Testis (tissue), 3 donors: ENCODE data around the gene TMEM222. TPM values are rescaled to one million over a fixed set of nuclear protein-coding genes. Genes with fewer than 3 reads are reported as not detected.

Experiments used
- DNase-seq: peaks from one replicate; pipeline ENCODE4 v3.0.0-alpha.2; 2019
- H3K27ac ChIP-seq, 2 donors: fragments of 200-600 bp; sonication (generic); one replicate each; pipeline ENCODE4 v1.5.1; 2019
- H3K27me3 ChIP-seq: fragments of 200-600 bp; sonication (generic); one replicate; pipeline ENCODE4 v1.5.1; 2019
- H3K36me3 ChIP-seq: fragments of 200-600 bp; sonication (generic); one replicate; pipeline ENCODE4 v1.5.1; 2017; ENCODE audit warnings: low read depth; ENCODE audit errors: missing control alignments
- H3K4me1 ChIP-seq: fragments of 200-600 bp; sonication (generic); one replicate; pipeline ENCODE4 v1.5.1; 2019
- H3K4me3 ChIP-seq, 2 donors: fragments of 200-600 bp; sonication (generic); one replicate each; pipeline ENCODE4 v1.5.1; 2017 to 2019
- H3K9me3 ChIP-seq: fragments of 200-600 bp; sonication (generic); one replicate; pipeline ENCODE4 v1.5.1; 2017
- POLR2A ChIP-seq: fragments of 450-650 bp; IDR thresholded peaks from one replicate; pipeline ENCODE4 v1.6.1; 2017; ENCODE audit warnings: antibody characterized with exemption, mild to moderate bottlenecking, moderate library complexity
- WGBS, 2 donors: methylation state at CpG; one replicate each; pipeline ENCODE4 v1.1.5; 2018; 5-methylcytosine and 5-hydroxymethylcytosine counted together
- intact Hi-C: fragments of 100-400 bp; cut with DNase I; formaldehyde crosslinking; loops from one replicate; pipeline ENCODE4 v1.15.1; 2023; ENCODE audit warnings: low total_unique reads
- polyA plus RNA-seq: library from polyadenylated mRNA; stranded (reverse); fragments of 350-450 nt; fragmentation: Illumina TruSeq; extraction: RNeasy Lipid Tissue Mini Kit (QIAGEN cat#74804); gene quantifications from one replicate; pipeline ENCODE4 v1.2.3, GENCODE V29; 2014; ENCODE audit warnings: low read depth, low replicate concordance; ENCODE audit not compliant: insufficient read depth
- total RNA-seq, 2 donors: library from RNA; depleted of rRNA; stranded (reverse); fragments of >200 nt; gene quantifications; one replicate each; pipeline ENCODE4 v1.2.3, GENCODE V29; 2016
- TF ChIP-seq, protein P1 (sequence below), 3 experiments: fragments of 450-650 bp in 2 of 3; fragments of 200-600 bp in 1 of 3; sonication (generic) in 1 of 3; IDR thresholded peaks; one replicate each; pipeline ENCODE4 v1.5.1; 2016 to 2019; ENCODE audit warnings: antibody characterized with exemption in 3 of 3, mild to moderate bottlenecking in 2 of 3, moderate library complexity in 1 of 3

Gene TMEM222
- total and polyA plus RNA-seq, 3 donors from 2014 or later, result 41.4 to 81.6 (median 67.5) TPM

DNA sequence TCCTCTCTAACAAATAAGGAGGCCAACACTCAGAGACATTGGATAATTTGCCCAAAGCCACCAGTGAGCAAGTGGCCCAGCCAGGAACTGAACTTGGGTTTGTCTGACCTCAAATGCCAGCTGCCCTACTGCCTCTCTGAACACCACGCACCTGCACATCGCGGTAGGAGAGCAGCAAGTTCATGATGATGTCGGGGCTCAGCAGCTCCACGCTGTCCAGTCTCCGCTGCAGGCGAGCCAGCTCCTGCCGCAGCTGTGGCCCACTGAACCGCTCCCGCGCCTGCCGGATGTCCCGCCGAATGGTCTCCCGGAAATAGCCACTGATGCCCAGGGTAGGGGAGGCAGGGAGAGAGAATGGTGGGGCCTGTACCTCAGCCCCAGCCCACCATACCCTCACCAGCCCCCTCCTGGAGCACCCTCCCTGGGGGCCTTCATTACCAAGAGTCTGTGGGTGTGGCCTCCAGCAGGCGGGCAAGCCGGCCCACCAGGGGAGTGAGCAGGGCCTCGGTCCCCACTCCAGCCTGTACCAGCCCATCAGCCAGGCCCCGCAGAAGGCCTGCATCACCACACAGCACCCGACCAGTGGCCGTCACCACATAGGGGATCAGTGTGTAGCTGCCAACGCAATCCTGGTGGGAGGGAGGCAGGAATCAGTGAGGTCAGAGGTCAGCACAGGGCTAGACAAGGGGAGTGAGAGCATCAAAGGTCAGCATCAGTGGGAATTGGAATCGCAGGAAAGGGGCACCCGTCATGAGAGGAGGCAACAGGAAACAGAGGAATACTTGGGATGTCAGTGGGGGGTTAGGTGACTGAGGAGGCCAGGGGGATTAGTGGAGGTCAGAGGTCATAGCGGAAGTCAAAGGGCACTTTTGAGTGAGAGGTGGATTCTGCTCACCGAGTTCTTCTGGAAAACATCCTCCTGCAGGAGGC is 42.1 kb downstream of the TMEM222 start:
- intact Hi-C loops, result no loop called here
- Histone ChIP-seq H3K36me3 (no peaks in the 10 kb centered on the region), H3K27ac (no peak overlapping the region), H3K4me1 (peaks cover 20% of the 10 kb centered on the region), H3K4me3 (no peak overlapping the region), H3K9me3 (no peaks in the 10 kb centered on the region), H3K27me3 (no peaks in the 10 kb centered on the region)
- no peak for DNase-seq
- no peak for TF ChIP-seq POLR2A
- TF ChIP-seq, protein P1, sequence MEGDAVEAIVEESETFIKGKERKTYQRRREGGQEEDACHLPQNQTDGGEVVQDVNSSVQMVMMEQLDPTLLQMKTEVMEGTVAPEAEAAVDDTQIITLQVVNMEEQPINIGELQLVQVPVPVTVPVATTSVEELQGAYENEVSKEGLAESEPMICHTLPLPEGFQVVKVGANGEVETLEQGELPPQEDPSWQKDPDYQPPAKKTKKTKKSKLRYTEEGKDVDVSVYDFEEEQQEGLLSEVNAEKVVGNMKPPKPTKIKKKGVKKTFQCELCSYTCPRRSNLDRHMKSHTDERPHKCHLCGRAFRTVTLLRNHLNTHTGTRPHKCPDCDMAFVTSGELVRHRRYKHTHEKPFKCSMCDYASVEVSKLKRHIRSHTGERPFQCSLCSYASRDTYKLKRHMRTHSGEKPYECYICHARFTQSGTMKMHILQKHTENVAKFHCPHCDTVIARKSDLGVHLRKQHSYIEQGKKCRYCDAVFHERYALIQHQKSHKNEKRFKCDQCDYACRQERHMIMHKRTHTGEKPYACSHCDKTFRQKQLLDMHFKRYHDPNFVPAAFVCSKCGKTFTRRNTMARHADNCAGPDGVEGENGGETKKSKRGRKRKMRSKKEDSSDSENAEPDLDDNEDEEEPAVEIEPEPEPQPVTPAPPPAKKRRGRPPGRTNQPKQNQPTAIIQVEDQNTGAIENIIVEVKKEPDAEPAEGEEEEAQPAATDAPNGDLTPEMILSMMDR (IDR thresholded peaks at IDR 0.05), result no peak
- 90 to 93% methylated on average over 24 to 25 of the region's 26 CpGs for WGBS, 2 donors

DNA sequence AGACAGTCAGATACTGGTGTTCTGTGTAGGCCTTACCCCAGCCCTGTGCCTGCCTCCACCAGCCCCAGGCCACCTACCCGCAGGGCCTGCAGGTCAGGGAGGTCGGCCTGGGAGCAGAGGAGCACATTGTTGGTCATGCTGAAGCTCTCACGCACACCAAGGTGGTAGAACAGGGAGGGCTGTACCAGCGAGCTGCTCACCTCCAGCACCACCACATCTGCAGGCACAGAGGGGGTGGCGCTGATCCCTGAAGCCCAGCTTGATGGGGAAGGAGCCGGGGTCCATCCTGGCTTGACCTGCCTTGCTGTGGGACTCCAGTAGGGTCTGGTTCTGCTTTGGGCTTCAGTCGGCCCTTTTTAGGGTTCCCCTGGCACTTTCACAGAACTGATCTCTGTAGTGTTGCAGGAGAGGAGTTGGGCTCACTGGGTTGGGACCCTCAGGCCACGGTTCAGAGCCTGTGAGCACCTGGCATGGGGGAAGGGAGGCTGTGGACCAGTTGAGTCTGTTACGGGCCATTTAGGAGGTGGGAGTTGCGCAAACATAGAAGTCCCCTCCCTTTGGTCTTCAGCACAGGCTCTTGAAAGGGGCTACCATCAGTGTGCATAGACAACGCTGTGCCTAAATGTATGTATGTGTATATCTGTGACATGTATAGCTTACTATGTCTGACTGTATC is 42.9 kb downstream of the TMEM222 start:
- H3K4me3 ChIP-seq, result peak overlapping the region in 1 of 2 donors; percentile 68
- H3K9me3 ChIP-seq, result no peaks in the 10 kb centered on the region
- TF ChIP-seq POLR2A, result no peak
- TF ChIP-seq, protein P1 (IDR thresholded peaks at IDR 0.05), result no peak
- no peaks in the 10 kb centered on the region for H3K27me3 ChIP-seq
- intact Hi-C loops, result no loop called here
- H3K36me3 ChIP-seq, result no peaks in the 10 kb centered on the region
- DNase-seq, result no peak
- WGBS, 2 donors, result 61 to 77% methylated on average over 7 to 11 of the region's 11 CpGs
- H3K4me1 ChIP-seq, result peaks cover 20% of the 10 kb centered on the region
- peak overlapping the region; percentile 91 to 98 for H3K27ac ChIP-seq

DNA sequence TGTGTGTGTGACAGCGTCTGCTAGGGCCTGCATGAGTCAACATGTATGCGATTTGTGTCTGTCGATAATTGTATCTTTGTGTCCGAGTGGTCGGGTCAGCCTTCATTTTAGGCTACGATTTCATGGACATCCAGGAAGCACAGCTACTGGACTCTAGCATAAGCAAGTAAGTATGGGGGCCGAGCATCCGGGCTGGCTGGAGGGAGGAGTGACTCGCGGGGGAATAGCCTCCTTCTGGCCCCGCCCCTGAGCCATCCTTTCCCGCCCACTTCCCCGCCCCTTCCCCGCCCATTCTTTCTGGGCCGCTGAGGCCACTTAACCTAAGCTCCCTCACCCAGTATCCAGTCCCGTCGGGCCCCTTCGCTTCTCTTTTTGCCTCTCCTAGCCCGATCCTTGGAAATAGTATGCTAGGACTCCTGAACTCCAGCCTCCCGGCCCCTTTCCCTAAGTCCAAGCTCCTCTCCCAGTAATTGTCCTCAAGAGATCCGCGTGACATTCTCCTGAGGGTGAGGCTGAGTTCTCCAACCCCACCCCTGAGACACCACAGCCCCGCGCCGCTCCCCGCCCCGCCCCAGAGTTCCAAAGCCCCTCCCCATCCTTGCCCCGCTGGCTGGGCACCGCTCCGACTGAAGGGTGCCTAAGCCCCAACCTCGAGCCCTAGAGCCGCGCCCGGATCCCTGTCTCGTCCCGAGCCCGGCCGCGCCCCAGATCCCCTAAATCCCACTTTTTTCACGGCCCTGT is 43.6 kb downstream of the TMEM222 start:
- peak overlapping the region; percentile 68 to 74 for H3K4me3 ChIP-seq
- peaks cover 20% of the 10 kb centered on the region for H3K4me1 ChIP-seq
- no peaks in the 10 kb centered on the region for H3K9me3 ChIP-seq
- DNase-seq, result peak; percentile 93
- H3K36me3 ChIP-seq, result no peaks in the 10 kb centered on the region
- intact Hi-C loops, result no loop called here
- H3K27ac ChIP-seq, result peak overlapping the region; percentile 91 to 98
- H3K27me3 ChIP-seq, result no peaks in the 10 kb centered on the region
- TF ChIP-seq POLR2A, result no peak
- TF ChIP-seq, protein P1 (IDR thresholded peaks at IDR 0.05), result no peak
- WGBS, 2 donors, result 3 to 4% methylated on average over 37 to 40 of the region's 40 CpGs

DNA sequence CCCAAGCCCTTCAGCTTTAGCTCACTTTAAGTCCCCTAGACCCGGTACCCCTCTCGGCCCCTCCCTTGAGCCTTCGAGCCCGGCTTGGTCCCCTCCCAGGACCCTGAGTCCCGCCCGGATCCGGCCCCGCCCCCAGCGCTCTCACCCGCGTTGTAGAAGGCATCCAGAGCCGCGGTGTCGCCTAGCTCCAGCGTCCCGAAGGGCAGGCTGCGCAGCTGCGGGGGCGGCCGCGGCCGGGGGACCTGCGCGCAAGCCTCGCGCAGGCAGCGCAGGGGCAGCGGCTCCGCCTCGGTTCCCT is 44.1 kb downstream of the TMEM222 start:
- Histone ChIP-seq H3K36me3 (no peaks in the 10 kb centered on the region), H3K9me3 (no peaks in the 10 kb centered on the region), H3K27ac (peak overlapping the region; percentile 91 to 98), H3K27me3 (no peaks in the 10 kb centered on the region), H3K4me1 (peaks cover 20% of the 10 kb centered on the region), H3K4me3 (peak overlapping the region; percentile 68 to 74)
- WGBS, 2 donors, result 0 to 1% methylated on average over 4 to 30 of the region's 30 CpGs
- intact Hi-C loops, result no loop called here
- DNase-seq, result peak; percentile 82
- TF ChIP-seq, protein P1 (IDR thresholded peaks at IDR 0.05), result no peak
- TF ChIP-seq POLR2A, result no peak
